MCF 10A (cell line): Measurements from ENCODE around the gene OR5AC2. TPM values are rescaled to one million over a fixed set of nuclear protein-coding genes. Genes with fewer than 3 reads are reported as not detected.

Experiments used
- BruUV-seq: library from RNA; stranded (reverse); fragments of 400-500 nt; replicated peaks from 2 replicates; lab custom pipeline; 2021; lab: Mats Ljungman, UMichigan
- CTCF ChIA-PET: fragments of 300-600 bp; sonication (Branson Sonifier 250); formaldehyde crosslinking; extraction: SDS; loops from one replicate; lab custom pipeline; 2021; ENCODE audit warnings: antibody characterized with exemption, inconsistent platforms; lab: Yijun Ruan, JAX
- POLR2A ChIA-PET: fragments of 300-600, 350-650 bp; sonication (Branson Sonifier 250); formaldehyde crosslinking; extraction: SDS; loops from one replicate; lab custom pipeline; 2020; ENCODE audit warnings: antibody characterized with exemption, inconsistent platforms; lab: Yijun Ruan, JAX
- DNase-seq: peaks from one replicate; pipeline ENCODE4 v3.0.0-alpha.2; 2018; ENCODE audit not compliant: unreplicated experiment
- H3K27ac Mint-ChIP-seq: one replicate; pipeline ENCODE4 v1.8.0; 2022; ENCODE audit warnings: mild to moderate bottlenecking, low read depth, mixed read lengths; ENCODE audit not compliant: unreplicated experiment
- H3K27me3 Mint-ChIP-seq: one replicate; pipeline ENCODE4 v1.8.0; 2022; ENCODE audit warnings: mixed read lengths; ENCODE audit not compliant: insufficient read depth, unreplicated experiment
- H3K36me3 Mint-ChIP-seq: one replicate; pipeline ENCODE4 v1.8.0; 2022; ENCODE audit warnings: mild to moderate bottlenecking, moderate library complexity, mixed read lengths; ENCODE audit not compliant: insufficient read depth, unreplicated experiment
- H3K4me1 Mint-ChIP-seq: one replicate; pipeline ENCODE4 v1.8.0; 2022; ENCODE audit warnings: mixed read lengths; ENCODE audit not compliant: insufficient read depth, unreplicated experiment
- H3K4me3 Mint-ChIP-seq: one replicate; pipeline ENCODE4 v1.8.0; 2022; ENCODE audit warnings: mild to moderate bottlenecking, moderate library complexity, mixed read lengths; ENCODE audit not compliant: unreplicated experiment
- H3K9me3 Mint-ChIP-seq: one replicate; pipeline ENCODE4 v1.8.0; 2022; ENCODE audit warnings: mixed read lengths; ENCODE audit not compliant: unreplicated experiment
- CTCF ChIP-seq: fragments of 200-600 bp; IDR thresholded peaks from one replicate; pipeline ENCODE4 v1.8.0; 2022; ENCODE audit warnings: antibody characterized with exemption, mild to moderate bottlenecking; ENCODE audit not compliant: unreplicated experiment
- intact Hi-C: fragments of 100-400 bp; cut with micrococcal nuclease; formaldehyde crosslinking; loops from 2 replicates; pipeline ENCODE4 v1.14.1; 2022
- total RNA-seq: library from RNA; stranded (reverse); gene quantifications from 2 replicates; pipeline ENCODE4 v1.2.3, GENCODE V29; 2022

OR5AC2 gene
- total RNA-seq, 1 experiment from 2014 or later: not detected

- H3K27me3 Mint-ChIP-seq: peaks cover 56% of the 10 kb centered on the region
- no peak overlapping the region for H3K4me3 Mint-ChIP-seq
- ChIA-PET POLR2A (no interaction called here), CTCF (no interaction called here)
- intact Hi-C loops: no loop called here
- no peaks in the 10 kb centered on the region for H3K4me1 Mint-ChIP-seq
- H3K27ac Mint-ChIP-seq: no peak overlapping the region
- no peaks in the 10 kb centered on the region for H3K9me3 Mint-ChIP-seq
- BruUV-seq: no TSS peak
- TF ChIP-seq CTCF: no peak
- no peak for DNase-seq
- no peaks in the 10 kb centered on the region for H3K36me3 Mint-ChIP-seq
Measured at GRCh38 chr3:98115717-98116116, 28.7 kb downstream of the OR5AC2 start.

GRCh38 chr3:98130421-98130820 lies 43.4 kb downstream of the OR5AC2 start, which contains the start of gene OR5H1:
TSS of gene OR5H1 (plus strand) at chr3:98130721. CDS start at chr3:98132698, 1,977 bp downstream.
- BruUV-seq: no TSS peak
- ChIA-PET POLR2A (no interaction called here), CTCF (no interaction called here)
- H3K36me3 Mint-ChIP-seq: no peaks in the 10 kb centered on the region
- intact Hi-C loops: no loop called here
- DNase-seq: no peak
- H3K9me3 Mint-ChIP-seq: no peaks in the 10 kb centered on the region
- H3K27ac Mint-ChIP-seq: no peak within 1 kb of the TSS
- TF ChIP-seq CTCF: no peak
- no peaks in the 10 kb centered on the region for H3K4me1 Mint-ChIP-seq
- H3K27me3 Mint-ChIP-seq: peaks cover 81% of the 10 kb centered on the region
- no peak within 1 kb of the TSS for H3K4me3 Mint-ChIP-seq

- intact Hi-C loops: no loop called here
- H3K4me1 Mint-ChIP-seq: no peaks in the 10 kb centered on the region
- ChIA-PET CTCF (interaction anchor here (1.2 kb wide), 1 partner anchor 78 kb away, joined by 3 read pairs; no protein-coding TSS in a partner anchor), POLR2A (no interaction called here)
- H3K36me3 Mint-ChIP-seq: no peaks in the 10 kb centered on the region
- no TSS peak for BruUV-seq
- H3K27ac Mint-ChIP-seq: no peak overlapping the region
- peaks cover 41% of the 10 kb centered on the region for H3K27me3 Mint-ChIP-seq
- no peaks in the 10 kb centered on the region for H3K9me3 Mint-ChIP-seq
- H3K4me3 Mint-ChIP-seq: no peak overlapping the region
- no peak for TF ChIP-seq CTCF
- DNase-seq: no peak
Measured at GRCh38 chr3:98136631-98137030, 49.7 kb downstream of the OR5AC2 start.

Other genes starting within 250 kb of the OR5AC2 start
- gene RIOX2, start 114.7 kb upstream of the OR5AC2 start, total RNA-seq: 51.8 and 73.9 TPM in 2 replicates
- gene GABRR3, start 51.9 kb upstream of the OR5AC2 start, total RNA-seq: not detected in 2 replicates
- gene OR5H1, start 43.5 kb downstream of the OR5AC2 start, total RNA-seq: not detected in 2 replicates
- gene OR5H14, start 60.3 kb downstream of the OR5AC2 start, total RNA-seq: not detected in 2 replicates
- not detected in 2 replicates for gene OR5H15, start 79.5 kb downstream of the OR5AC2 start, total RNA-seq
- gene OR5H6, start 177.1 kb downstream of the OR5AC2 start, total RNA-seq: not detected in 2 replicates
- not detected in 2 replicates for gene OR5H2, start 195.3 kb downstream of the OR5AC2 start, total RNA-seq